Measurements from ENCODE around the gene BRCC3. TPM values are rescaled to one million over a fixed set of nuclear protein-coding genes. Genes with fewer than 3 reads are reported as not detected.

The BRCC3 gene
- total RNA-seq = 10 to 100 TPM; 11.1 to 12.4 TPM
- total RNA-seq = 14.2 to 29.0 reads per million in 2 donors

- peaks cover 7% of the 10 kb centered on the region for H3K36me3 Mint-ChIP-seq (ENCODE audit: low read depth)
- H3K27ac Mint-ChIP-seq = peak within 1 kb of the TSS; percentile 90
- H3K9me3 ChIP-seq (ENCODE audit: control insufficient read depth, low read length, poor library complexity, severe bottlenecking) = no peaks in the 10 kb centered on the region
- peak; percentile 48 to 72 (median 70) for DNase-seq
- peak; percentile 83 for ATAC-seq
- H3K4me1 Mint-ChIP-seq = peaks cover 38% of the 10 kb centered on the region
- H3K4me3 Mint-ChIP-seq = peak within 1 kb of the TSS; percentile 89
- H3K27me3 Mint-ChIP-seq = no peaks in the 10 kb centered on the region
Observed at GRCh38 chrX:155070975-155071693, at the start of gene BRCC3, which contains the start of the genes CMC4 and MTCP1. Gene BRCC3, plus strand, starts transcription at chrX:155071508. Its CDS starts 20 bp downstream, at chrX:155071528. Gene CMC4, minus strand, starts transcription at chrX:155071136. Its CDS starts 7,113 bp downstream, at chrX:155064023. Gene MTCP1, minus strand, starts transcription at chrX:155071136. Its CDS starts 5,126 bp downstream, at chrX:155066010.

- ATAC-seq = no peak
- no peaks in the 10 kb centered on the region for H3K4me1 Mint-ChIP-seq
- H3K27ac Mint-ChIP-seq = peak within 1 kb of the TSS; percentile 70
- no peak for DNase-seq
- no peaks in the 10 kb centered on the region for H3K9me3 ChIP-seq (ENCODE audit: control insufficient read depth, low read length, poor library complexity, severe bottlenecking)
- H3K27me3 Mint-ChIP-seq = no peaks in the 10 kb centered on the region
- H3K4me3 Mint-ChIP-seq = no peak within 1 kb of the TSS
- H3K36me3 Mint-ChIP-seq (ENCODE audit: low read depth) = no peaks in the 10 kb centered on the region
Observed at GRCh38 chrX:155022585-155022984, 48.7 kb upstream of the BRCC3 start, which contains the start of gene F8. Gene F8, minus strand, starts transcription at chrX:155022723. Its CDS starts 171 bp downstream, at chrX:155022552.

- Mint-ChIP-seq H3K4me1 (peaks cover 4% of the 10 kb centered on the region), H3K27ac (peak overlapping the region; percentile 70)
Observed at GRCh38 chrX:155023907-155024833, 47.1 kb upstream of the BRCC3 start.

GRCh38 chrX:155026420-155026726 lies 44.9 kb upstream of the BRCC3 start:
- peaks cover 6% of the 10 kb centered on the region for H3K4me1 Mint-ChIP-seq
- DNase-seq = no peak
- H3K27ac Mint-ChIP-seq = peak overlapping the region; percentile 87
- no peaks in the 10 kb centered on the region for H3K27me3 Mint-ChIP-seq
- no peaks in the 10 kb centered on the region for H3K9me3 ChIP-seq (ENCODE audit: control insufficient read depth, low read length, poor library complexity, severe bottlenecking)
- ATAC-seq = no peak
- H3K4me3 Mint-ChIP-seq = peak overlapping the region; percentile 87
- no peaks in the 10 kb centered on the region for H3K36me3 Mint-ChIP-seq (ENCODE audit: low read depth)

More at GRCh38 chrX:155023907-155024833, 47.1 kb upstream of the BRCC3 start:
- no peaks in the 10 kb centered on the region for H3K36me3 Mint-ChIP-seq (ENCODE audit: low read depth)
- DNase-seq = no peak
- no peak for ATAC-seq
- no peak overlapping the region for H3K4me3 Mint-ChIP-seq
- H3K27me3 Mint-ChIP-seq = no peaks in the 10 kb centered on the region
- H3K9me3 ChIP-seq (ENCODE audit: control insufficient read depth, low read length, poor library complexity, severe bottlenecking) = no peaks in the 10 kb centered on the region

- Mint-ChIP-seq H3K36me3 (ENCODE audit: low read depth) (no peaks in the 10 kb centered on the region), H3K4me1 (peaks cover 8% of the 10 kb centered on the region), H3K4me3 (peak within 1 kb of the TSS; percentile 87), H3K27ac (peak within 1 kb of the TSS; percentile 87), H3K27me3 (no peaks in the 10 kb centered on the region)
- DNase-seq (peak; percentile 86 to 90 (median 86)), ATAC-seq (peak; percentile 91)
- H3K9me3 ChIP-seq (ENCODE audit: control insufficient read depth, low read length, poor library complexity, severe bottlenecking) = no peaks in the 10 kb centered on the region
Observed at GRCh38 chrX:155026727-155027508, 44.4 kb upstream of the BRCC3 start, which contains the start of gene FUNDC2. Gene FUNDC2, plus strand, starts transcription at chrX:155026844. Its CDS starts 95 bp downstream, at chrX:155026939.

- peaks cover 8% of the 10 kb centered on the region for H3K4me1 Mint-ChIP-seq
- no peaks in the 10 kb centered on the region for H3K9me3 ChIP-seq (ENCODE audit: control insufficient read depth, low read length, poor library complexity, severe bottlenecking)
- DNase-seq = no peak
- H3K27ac Mint-ChIP-seq = peak overlapping the region; percentile 87
- no peak for ATAC-seq
- H3K36me3 Mint-ChIP-seq (ENCODE audit: low read depth) = no peaks in the 10 kb centered on the region
- H3K27me3 Mint-ChIP-seq = no peaks in the 10 kb centered on the region
- H3K4me3 Mint-ChIP-seq = peak overlapping the region; percentile 87
Observed at GRCh38 chrX:155027509-155028066, 43.7 kb upstream of the BRCC3 start.

- Mint-ChIP-seq H3K4me3 (no peak overlapping the region), H3K27ac (no peak overlapping the region), H3K27me3 (no peaks in the 10 kb centered on the region), H3K36me3 (ENCODE audit: low read depth) (no peaks in the 10 kb centered on the region), H3K4me1 (peaks cover 8% of the 10 kb centered on the region)
- no peak for DNase-seq
- no peaks in the 10 kb centered on the region for H3K9me3 ChIP-seq (ENCODE audit: control insufficient read depth, low read length, poor library complexity, severe bottlenecking)
- no peak for ATAC-seq
Observed at GRCh38 chrX:155028129-155028528, 43.2 kb upstream of the BRCC3 start.

- peak overlapping the region; percentile 16 for H3K27ac Mint-ChIP-seq
- H3K9me3 ChIP-seq (ENCODE audit: control insufficient read depth, low read length, poor library complexity, severe bottlenecking) = no peaks in the 10 kb centered on the region
- DNase-seq = no peak
- no peak for ATAC-seq
- no peaks in the 10 kb centered on the region for H3K27me3 Mint-ChIP-seq
- H3K4me3 Mint-ChIP-seq = no peak overlapping the region
- no peaks in the 10 kb centered on the region for H3K36me3 Mint-ChIP-seq (ENCODE audit: low read depth)
- peaks cover 8% of the 10 kb centered on the region for H3K4me1 Mint-ChIP-seq
Observed at GRCh38 chrX:155028877-155029291, 42.4 kb upstream of the BRCC3 start.

GRCh38 chrX:155031657-155032056 lies 39.7 kb upstream of the BRCC3 start:
- Mint-ChIP-seq H3K27ac (peak overlapping the region; percentile 41), H3K4me1 (peaks cover 8% of the 10 kb centered on the region), H3K4me3 (no peak overlapping the region), H3K36me3 (ENCODE audit: low read depth) (no peaks in the 10 kb centered on the region), H3K27me3 (no peaks in the 10 kb centered on the region)
- DNase-seq (no peak), ATAC-seq (no peak)
- H3K9me3 ChIP-seq (ENCODE audit: control insufficient read depth, low read length, poor library complexity, severe bottlenecking) = no peaks in the 10 kb centered on the region

GRCh38 chrX:155035688-155036087 lies 35.6 kb upstream of the BRCC3 start:
- H3K27ac Mint-ChIP-seq = no peak overlapping the region
- no peak overlapping the region for H3K4me3 Mint-ChIP-seq
- ATAC-seq = no peak
- no peaks in the 10 kb centered on the region for H3K27me3 Mint-ChIP-seq
- DNase-seq = no peak
- H3K9me3 ChIP-seq (ENCODE audit: control insufficient read depth, low read length, poor library complexity, severe bottlenecking) = no peaks in the 10 kb centered on the region
- peaks cover 2% of the 10 kb centered on the region for H3K36me3 Mint-ChIP-seq (ENCODE audit: low read depth)
- H3K4me1 Mint-ChIP-seq = peaks cover 4% of the 10 kb centered on the region

- H3K27me3 Mint-ChIP-seq = no peaks in the 10 kb centered on the region
- H3K4me3 Mint-ChIP-seq = no peak overlapping the region
- no peaks in the 10 kb centered on the region for H3K9me3 ChIP-seq (ENCODE audit: control insufficient read depth, low read length, poor library complexity, severe bottlenecking)
- peaks cover 2% of the 10 kb centered on the region for H3K36me3 Mint-ChIP-seq (ENCODE audit: low read depth)
- ATAC-seq (no peak), DNase-seq (no peak)
- H3K27ac Mint-ChIP-seq = no peak overlapping the region
- peaks cover 11% of the 10 kb centered on the region for H3K4me1 Mint-ChIP-seq
Observed at GRCh38 chrX:155046129-155046810, 25.0 kb upstream of the BRCC3 start.
